Esophagus squamous epithelium (tissue), 4 donors: ENCODE data around the gene DNAJC7.

Experiments
- CTCF ChIP-seq, 6 experiments: fragments of 450-650 bp in 4 of 6; fragments of 200-600 bp in 2 of 6; sonication (generic) in 2 of 6; IDR thresholded peaks; one replicate each; pipeline ENCODE4 v1.5.1; 2016 to 2019; ENCODE audit warnings: antibody characterized with exemption in 6 of 6, mild to moderate bottlenecking in 4 of 6, moderate library complexity in 4 of 6
- POLR2A ChIP-seq, 4 donors: fragments of 450-650 bp; IDR thresholded peaks; one replicate each; pipeline ENCODE4 v1.6.1; 2017; ENCODE audit warnings: antibody characterized with exemption in 4 of 4, mild to moderate bottlenecking in 4 of 4, moderate library complexity in 3 of 4

- no peak for TF ChIP-seq CTCF (IDR thresholded peaks at IDR 0.05)
- no peak for TF ChIP-seq POLR2A (IDR thresholded peaks at IDR 0.05)
Measured at GRCh38 chr17:41973408-41973811, 43.8 kb downstream of the DNAJC7 start.
